Fibroblast of mammary gland (primary cell): ENCODE measurements around the gene FAT4.

Experiments
- DNase-seq: peaks from one replicate; pipeline ENCODE4 v3.0.0-alpha.2; 2010; ENCODE audit warnings: low read depth
- H3K4me3 ChIP-seq: 2 replicates; pipeline ENCODE4 v1.5.1; 2011; ENCODE audit warnings: low read depth, mild to moderate bottlenecking, low read length, moderate library complexity; ENCODE audit not compliant: control insufficient read depth
- CTCF ChIP-seq: conservative IDR thresholded peaks from 2 replicates; pipeline ENCODE4 v1.5.1; 2011; ENCODE audit warnings: low read depth, low read length, inconsistent platforms; ENCODE audit not compliant: control insufficient read depth, insufficient read depth

FAT4 gene

GRCh38 chr4:125352521-125352920 lies 37.8 kb downstream of the FAT4 start:
- no peak overlapping the region for H3K4me3 ChIP-seq
- no peak for TF ChIP-seq CTCF
- no peak for DNase-seq

GRCh38 chr4:125353131-125353530 lies 38.4 kb downstream of the FAT4 start:
- no peak overlapping the region for H3K4me3 ChIP-seq
- no peak for TF ChIP-seq CTCF
- DNase-seq: no peak

GRCh38 chr4:125355791-125356190 lies 41.0 kb downstream of the FAT4 start:
- no peak for TF ChIP-seq CTCF
- DNase-seq: no peak
- no peak overlapping the region for H3K4me3 ChIP-seq

- DNase-seq: no peak
- TF ChIP-seq CTCF: no peak
- no peak overlapping the region for H3K4me3 ChIP-seq
These were observed 42.9 kb downstream of the FAT4 start for GRCh38 chr4:125357675-125358074.

GRCh38 chr4:125358453-125358852 lies 43.7 kb downstream of the FAT4 start:
- no peak for TF ChIP-seq CTCF
- no peak overlapping the region for H3K4me3 ChIP-seq
- DNase-seq: no peak

GRCh38 chr4:125359363-125359762 lies 44.6 kb downstream of the FAT4 start:
- no peak for TF ChIP-seq CTCF
- no peak for DNase-seq
- H3K4me3 ChIP-seq: no peak overlapping the region

GRCh38 chr4:125359960-125360634 lies 45.3 kb downstream of the FAT4 start:
- H3K4me3 ChIP-seq: no peak overlapping the region
- TF ChIP-seq CTCF: no peak
- no peak for DNase-seq
